ENCODE results near the gene PLEKHA1.
A peak's percentile ranks its signal among the peaks of the same experiment; 100 is the strongest.

PLEKHA1 gene

DNA sequence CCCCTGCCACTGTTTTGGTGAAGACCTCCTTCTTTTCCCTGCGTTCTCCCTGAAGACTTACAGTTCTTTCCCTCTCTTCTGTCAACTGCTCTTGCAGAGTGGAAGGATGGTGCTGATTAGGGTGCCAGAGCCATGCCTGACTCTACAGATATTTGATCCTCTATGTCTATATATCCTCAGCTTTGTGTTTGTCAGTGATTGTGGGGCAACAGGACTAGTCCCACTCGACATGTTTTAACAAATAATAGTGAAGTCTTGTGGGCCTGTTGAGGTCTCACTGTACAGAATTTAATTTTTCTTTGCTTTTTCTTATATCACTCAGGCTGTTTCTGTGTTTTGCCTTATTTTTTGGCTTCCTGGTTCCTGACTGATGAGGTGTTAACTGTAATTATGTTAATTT, 5.0 kb downstream of the PLEKHA1 start:
- DNase-seq, result no peak

DNA sequence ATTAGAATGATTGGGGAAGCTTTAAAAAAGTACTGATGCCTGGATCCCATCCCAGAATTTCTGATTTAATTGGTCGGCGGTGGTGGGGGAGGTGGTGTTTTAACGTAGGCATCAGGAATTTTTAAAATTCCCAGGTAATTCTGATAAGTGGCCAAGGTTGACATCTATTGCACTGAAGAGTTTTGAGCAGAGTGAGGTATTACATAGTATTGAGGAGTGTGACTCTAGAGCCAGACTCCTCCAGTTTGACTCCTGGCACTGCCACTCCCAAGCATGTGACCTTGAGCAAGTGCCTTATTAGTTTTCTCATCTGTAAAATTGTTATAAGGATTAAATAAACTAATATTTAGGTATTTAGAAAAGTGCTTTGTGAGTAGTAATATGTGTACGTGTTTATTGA, 6.2 kb downstream of the PLEKHA1 start:
- DNase-seq, result no peak

DNA sequence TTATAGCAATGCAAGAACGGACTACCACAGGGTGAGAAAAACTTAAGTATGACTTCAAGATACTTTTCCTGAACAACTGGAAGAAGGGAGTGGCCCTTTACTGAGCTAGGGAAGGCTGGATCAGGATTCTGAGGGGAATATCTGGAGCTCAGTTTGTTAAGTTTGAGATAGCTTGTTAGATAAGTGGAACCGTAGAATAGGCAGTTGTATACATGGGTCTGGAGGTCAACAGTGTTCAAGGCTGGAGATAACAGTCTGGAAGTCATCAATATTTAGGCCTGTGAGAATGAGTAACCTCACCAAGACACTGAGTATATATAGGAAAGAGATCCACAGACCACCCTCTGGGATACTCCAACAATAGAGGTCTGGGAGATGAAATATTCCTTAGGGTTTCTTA, 7.2 kb downstream of the PLEKHA1 start:
- no peak for DNase-seq

DNA sequence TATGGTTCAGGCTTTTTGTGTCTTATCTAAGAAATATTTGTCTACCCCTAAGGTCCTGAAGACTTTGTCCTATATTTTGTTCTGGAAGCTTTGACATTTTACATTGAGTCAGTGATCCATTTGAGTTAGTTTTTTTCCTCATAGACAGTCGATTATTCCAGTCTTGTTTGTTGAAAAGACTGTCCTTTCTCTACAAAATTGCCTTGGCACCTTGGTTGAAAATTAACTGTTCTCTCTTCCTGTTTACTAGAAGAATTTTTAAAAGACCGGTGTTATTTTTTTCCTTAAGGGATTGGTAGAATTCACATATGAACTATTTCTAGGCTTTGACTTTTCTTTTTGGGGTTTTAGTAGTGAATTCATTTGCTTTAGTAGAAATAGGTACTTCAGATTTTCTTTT, 12.0 kb downstream of the PLEKHA1 start:
- DNase-seq, result no peak

DNA sequence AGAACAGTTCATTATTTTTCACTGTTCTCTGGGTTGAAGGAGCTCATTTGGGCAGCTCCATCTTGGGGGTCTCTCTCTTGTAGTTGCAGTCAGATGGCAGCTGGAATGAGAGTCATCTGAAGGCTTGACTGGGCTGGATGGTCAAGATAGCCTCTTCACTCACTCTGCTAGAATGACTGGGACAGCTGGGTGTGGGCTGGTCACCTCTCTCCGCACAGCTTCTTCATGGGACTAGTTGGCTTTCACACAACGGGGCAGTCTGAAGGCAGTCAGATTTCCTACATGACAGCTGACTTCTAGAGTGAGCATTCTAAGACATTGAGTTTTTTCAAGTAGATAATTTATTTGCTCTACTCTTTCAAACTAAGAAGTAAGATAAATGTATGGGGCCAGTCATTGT, 13.1 kb downstream of the PLEKHA1 start:
- DNase-seq, result no peak

DNA sequence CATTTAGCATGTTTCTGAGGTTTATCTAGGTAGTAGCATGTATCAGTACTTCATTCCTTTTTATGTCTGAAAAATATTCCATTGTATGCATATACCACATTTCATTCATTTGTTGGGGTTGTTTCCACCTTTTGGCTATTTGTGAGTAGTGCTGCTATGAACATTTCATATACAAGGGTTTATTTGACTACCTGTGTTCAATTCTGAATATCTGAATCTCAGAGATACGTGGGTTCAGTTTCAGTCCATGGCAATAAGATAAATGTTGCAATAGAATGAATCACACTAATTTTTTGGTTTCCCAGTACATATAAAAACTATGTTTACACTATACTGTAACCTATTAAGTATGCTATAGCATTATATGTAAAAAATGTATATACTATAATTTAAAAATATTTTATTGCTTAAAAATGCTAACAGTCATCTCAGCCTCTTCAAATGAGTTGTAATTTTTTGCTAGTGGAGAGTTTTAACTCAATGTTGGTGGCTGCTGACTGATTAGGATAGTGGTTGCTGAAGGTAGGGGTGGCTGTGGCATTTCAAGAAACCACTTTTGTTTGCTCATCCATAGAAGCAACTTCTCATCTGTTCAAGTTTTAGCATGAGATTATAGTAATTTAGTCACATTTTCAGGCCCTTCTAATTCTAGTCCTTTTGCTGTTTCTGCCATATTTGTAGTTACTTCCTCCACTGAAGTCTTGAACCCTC, 13.9 kb downstream of the PLEKHA1 start:
- DNase-seq, result no peak

DNA sequence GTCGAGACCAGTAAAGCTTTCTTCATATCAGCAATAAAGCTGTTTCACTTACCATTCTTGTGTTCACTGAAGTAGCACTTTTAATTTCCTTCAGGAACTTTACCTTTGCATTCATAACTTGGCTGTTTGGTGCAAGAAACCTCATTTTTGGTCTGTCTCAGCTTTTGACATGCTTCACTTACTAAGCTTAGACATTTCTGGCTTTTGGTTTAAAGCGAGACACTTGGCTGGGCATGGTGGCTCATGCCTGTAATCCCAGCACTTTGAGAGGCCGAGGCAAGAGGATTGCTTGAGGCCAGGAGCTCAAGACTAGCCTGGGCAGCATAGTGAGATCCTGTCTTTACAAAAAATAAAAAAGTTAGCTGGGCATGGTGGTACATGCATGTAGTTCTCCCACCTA, 15.8 kb downstream of the PLEKHA1 start:
- DNase-seq, result no peak

DNA sequence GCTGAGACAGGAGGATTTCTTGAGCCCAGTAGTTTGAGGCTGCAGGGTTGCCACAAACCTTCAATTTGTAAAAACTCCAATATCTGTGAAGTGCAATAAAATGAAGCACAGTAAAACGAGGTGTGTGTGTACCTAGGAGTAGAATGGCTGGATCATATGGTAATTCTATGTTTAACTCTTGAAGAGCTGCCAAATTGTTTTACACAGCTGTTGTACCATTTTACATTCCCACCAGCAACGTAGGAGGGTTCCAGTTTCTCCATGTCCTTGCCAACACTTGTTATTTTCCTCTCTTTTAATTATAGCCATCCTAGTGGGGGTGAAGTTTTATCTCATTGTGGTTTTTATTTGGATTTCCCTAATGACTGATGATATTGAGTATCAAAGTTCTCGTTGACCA, 16.2 kb downstream of the PLEKHA1 start:
- no peak for DNase-seq

DNA sequence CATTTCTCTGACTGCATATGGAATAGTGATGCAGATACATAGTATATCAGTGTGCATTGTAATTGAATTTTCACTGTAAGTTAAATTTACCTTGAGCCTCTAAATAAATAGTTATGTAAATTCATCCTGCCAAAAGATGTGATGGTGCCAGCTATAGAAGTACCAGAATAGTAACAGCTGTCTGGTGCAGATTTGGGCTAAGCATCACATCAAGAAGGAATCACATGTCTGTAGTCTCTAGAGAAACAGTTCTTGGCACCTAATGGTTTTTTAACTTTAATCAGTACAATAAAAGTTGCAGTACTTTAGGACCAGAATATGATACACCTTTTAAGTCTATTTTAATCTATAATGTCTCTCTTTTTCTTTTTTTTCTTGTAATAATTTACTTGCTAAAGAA, 17.4 kb downstream of the PLEKHA1 start:
- no peak for DNase-seq

DNA sequence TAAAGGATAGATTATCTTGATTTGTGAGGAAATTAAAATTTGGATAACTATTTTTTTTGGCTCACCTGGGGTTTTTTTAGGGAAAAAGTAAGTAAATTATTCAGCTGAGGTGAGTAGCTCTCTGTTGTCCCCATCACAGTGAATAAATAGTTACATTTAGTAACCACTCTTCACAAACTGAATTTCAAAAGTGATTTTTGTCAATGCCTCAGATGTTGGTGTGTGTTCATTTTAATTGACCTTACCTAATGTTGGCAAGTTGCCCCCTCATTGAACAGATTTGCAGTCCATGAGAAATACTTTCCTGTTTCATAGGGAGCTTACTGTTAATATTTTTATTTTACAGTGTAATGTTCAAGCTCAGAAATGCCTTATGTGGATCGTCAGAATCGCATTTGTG, 18.3 kb downstream of the PLEKHA1 start:
- no peak for DNase-seq

DNA sequence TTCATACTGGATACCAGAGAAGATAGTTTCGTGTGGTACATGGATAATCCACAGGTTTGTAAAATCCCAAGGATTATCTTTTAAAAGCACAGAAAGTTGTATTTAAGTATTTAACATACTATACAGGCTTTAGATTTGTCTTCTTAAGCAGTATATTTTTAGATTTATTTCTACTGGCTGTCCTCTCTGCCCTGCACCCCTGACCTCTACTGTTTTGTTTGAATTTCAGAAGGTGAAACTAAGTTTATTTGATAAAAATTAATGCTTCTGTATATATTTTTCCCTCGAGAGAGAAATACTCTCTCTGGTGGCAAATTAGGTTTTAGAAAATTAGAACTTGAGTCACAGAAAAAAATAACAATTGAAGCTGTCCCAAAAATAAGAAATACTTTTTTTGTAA, 18.8 kb downstream of the PLEKHA1 start:
- DNase-seq, result no peak

DNA sequence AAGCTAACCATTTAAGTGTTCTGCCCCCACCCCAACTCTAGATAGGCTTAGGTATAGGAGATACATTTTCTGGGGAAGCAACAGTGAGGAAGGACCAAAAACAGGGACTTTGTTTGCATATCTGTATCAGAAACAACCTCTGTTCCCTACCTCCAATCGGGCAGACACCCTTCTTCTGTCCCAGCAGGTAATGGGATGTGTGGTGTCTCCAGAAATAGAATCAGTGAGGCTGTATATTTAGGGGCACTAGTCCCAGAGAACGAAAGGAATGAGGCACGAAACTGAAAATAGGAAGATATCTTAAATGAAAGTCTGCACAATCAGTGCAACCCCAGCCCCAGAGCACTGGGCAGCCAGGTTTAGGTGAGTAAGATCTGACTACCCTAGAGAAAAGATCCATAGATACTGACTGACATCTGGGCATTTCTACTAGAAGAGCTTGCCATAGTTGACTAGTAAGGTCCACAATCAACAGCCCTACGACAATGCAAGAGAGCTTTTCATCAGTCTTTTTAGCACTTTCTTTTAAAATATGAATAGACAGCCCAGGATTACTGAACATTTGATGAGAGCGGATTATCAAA, 28.1 kb downstream of the PLEKHA1 start:
- DNase-seq, result no peak

DNA sequence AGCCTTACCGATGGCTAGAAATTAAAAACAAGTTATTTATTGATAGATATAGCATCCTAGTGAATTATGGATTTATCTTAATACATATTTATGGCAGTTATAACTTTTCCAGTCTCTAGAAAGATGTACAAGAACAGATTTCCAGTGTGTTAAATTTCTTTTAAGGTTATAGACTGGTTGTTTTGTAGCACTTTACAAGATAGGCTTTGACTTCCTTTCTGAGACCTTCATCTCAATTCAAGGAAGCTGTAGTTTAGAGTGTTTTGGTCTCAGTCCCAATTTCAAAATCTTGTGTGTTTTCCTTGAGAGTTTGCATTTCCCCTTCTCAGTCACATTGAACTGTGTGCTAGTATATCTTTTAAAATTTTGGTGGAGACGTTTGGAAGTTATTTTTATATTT, 30.1 kb downstream of the PLEKHA1 start:
- DNase-seq, result no peak

DNA sequence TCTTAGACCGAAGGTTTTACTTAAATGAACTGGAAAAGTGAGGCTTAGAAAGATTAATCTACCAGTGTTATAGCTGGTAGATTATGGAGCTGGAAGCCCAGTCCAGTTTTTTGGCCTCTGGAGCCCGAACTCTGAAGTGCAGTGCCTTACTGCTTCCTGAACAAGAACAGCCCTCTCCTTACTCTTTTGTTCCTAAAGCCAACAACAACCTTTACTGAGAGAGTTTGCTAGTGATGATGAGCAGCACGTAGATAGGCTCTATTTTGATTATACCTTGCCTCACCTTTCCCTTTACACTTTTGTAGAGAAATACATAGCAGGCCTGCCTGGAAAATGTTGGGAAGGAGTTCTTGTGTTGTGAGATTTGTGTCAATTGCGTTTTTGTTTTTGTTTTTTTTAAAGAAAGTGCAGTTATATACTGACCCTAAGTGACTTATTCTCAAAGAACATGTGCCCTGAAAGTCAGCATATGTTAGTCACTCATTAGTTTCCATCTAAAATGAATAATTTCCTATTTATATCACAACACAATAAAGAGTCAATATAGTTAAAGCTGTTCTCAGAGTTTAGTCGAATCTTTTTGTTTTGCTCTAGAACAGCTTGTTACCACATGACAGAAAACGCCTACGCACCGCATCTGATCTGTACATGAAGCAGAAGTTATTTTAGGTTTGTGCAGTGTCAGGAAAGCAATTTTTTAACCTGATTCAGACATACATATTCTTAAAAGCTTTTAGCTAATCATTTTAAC, 33.0 kb downstream of the PLEKHA1 start:
- peak; percentile 50 for DNase-seq

DNA sequence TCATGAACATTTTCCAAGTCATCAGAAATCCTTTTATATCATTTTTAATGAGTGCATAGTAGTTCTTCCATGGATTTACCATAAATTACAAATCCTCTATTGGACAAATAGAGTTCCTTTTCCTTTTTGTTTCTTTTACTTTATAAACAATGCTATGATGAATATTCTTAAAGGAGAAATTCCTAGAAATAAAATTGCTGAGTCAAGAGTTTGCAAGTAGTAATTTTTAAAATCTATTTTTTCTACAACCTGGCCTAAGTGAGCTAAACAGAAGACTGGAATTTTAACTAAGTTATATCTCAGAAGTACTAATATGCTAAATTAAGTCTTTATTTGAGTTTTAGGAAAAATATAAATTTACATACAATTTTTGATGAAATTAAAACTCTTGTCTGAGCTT, 38.8 kb downstream of the PLEKHA1 start:
- DNase-seq, result no peak

DNA sequence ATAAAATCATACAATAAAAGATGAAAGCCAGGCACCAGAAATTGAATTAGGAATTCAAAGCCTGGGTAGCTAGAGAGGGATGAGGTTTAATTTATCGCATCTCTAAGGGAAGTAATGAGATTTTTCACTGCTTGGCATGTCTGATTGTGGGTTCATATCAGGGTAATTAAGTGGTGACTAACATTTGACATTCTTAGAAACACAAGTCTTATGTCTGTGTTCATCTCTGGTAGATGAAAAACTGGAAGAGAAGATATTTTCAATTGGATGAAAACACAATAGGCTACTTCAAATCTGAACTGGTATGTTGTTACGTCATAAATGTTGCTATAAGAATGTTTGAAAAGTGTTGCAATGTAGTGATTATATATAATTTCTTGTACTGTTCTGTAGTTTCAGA, 43.2 kb downstream of the PLEKHA1 start:
- DNase-seq, result no peak

DNA sequence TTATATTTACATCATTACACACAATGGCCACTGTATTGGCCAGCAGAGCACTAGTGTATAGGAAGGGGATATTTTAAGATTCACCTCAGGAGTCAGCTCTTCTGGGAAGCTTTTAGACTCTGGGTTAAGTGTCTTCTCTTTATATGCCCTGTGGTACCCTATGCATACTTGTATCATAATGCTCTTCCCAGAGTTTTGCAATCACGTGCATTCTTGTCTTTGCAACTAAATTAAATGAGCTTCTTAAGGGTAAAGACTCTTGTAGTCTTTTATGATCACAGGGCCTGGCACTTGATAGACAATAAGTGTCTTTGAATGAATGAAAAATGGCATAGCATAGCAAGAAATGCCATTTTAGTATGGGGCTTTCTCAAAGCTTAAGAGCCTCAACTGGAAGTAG, 44.5 kb downstream of the PLEKHA1 start:
- no peak for DNase-seq

DNA sequence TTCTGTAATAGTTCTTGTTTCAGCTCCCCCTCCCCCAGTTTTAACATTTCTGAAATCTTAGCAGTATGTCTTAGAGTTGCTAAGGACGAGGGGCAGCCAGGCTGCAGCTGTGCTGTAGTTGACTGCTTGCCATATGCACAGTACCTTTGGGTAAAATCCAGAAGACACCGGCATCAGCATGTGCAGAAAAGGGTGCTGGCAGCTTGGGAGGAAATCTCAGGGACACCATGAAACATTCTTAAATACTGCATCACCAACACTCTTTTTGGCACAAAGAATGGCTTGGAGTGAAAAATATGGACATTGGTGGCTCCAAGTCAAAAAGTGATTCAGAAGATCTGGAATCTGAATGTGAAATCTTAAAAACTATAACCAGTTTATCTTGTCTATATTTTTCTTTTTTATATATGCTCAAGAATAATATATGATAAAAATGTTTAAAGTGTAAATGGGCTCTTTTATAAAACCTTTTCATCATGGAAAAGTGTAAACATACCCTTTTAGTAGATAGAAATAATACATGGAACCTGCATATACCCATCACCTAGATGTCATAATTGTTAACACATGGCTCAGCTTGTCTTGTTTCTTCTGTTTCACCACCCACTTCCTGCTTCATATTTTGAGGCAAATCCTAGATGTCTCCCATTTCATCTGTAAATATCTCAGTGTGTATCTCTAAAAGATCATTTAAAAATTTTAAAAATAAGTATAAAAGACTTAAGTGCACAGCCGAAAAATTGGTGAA, 45.5 kb downstream of the PLEKHA1 start:
- no peak for DNase-seq

DNA sequence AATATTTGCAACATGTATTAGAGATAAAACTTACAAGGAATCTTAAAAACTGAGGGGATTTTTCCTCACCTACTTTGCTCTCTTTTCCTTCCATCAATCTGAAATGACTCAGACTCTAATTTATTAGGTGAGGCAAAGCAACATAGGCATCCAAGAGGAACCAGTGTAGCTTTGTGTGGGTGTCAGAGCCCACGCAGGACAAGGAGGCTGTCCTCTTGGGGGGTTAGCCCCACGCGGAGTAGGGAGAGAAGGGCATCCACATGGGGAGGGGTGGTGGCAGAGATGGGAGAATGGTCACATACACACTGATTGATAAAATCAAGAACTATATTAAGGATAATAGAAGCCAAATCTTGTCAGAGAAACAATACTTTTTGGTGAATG, 46.1 kb downstream of the PLEKHA1 start:
- no peak for DNase-seq

DNA sequence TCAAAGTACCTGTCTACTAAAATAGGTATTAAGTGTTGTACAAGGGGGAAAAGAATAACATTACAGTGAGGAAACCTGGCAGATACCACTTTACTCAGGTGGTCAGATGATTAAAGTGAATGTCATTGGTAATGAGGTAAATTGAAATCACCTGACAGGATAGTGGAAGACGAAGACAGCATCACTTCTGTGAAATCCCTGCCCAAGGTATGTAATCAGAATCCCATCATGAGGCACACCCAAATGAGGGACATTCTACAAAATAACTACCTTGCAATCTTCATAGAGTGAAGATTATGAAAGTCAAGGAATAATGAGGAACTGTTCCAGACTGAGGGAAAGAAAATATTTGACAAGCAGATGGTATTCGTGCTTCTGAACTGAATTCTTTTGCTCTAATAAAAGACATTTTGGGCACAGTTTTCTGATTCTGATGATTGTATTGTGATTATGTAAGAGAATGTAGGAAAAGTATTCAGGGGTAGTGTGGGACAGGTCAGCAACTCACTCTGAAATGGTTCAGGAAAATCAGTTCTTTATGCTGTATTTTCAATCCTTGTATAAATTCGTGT, 46.6 kb downstream of the PLEKHA1 start:
- DNase-seq, result no peak

DNA sequence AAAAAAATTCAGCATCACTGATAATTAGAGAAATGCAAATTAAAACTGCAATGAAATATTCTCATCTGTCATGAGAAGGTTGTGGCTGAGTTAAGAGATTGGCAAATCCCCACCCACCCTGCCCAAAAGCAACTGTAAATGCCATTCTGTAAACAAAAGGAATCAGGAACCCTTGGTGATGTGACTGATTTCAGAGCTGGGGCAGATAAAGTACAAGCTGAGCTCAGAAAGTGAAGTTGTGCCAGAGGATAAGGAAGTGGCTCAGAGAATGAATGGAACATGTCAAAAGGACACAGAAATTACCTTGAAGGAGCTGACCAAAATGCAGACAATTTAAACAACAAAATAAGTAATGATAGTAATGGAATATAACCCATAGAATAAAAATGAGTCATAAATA, 47.2 kb downstream of the PLEKHA1 start:
- no peak for DNase-seq

DNA sequence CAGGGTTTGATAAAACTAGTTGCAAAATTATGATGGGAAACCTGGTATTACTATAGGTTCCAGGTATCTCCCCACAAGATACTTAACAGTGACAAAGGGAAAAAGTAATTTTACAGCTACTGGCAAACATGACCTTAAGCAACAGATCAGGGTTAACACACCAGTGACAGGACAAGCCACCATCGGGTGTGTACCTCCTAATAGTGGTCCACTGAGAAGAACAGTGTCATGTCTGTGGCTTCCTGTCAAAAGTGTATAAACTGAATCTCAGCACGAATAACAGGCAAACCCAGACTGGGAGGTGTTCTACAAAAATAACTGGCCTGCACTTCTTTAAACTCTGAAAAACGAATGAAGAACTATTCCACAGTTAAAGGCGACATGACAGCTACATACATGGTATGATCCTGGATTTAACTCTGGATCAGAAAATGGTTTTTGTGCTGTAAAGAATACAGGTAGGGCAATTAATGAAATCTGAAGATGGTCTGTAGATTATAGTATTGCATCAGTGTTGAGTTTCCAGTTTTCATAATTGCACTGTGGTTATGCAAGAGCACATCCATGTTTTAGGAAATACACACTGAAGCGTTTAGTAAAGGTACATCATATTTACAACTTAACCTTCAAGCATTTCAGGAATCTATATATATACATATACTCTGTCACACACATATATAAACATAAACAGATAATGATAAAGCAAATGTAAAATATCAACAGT, 47.9 kb downstream of the PLEKHA1 start:
- DNase-seq, result peak; percentile 39

DNA sequence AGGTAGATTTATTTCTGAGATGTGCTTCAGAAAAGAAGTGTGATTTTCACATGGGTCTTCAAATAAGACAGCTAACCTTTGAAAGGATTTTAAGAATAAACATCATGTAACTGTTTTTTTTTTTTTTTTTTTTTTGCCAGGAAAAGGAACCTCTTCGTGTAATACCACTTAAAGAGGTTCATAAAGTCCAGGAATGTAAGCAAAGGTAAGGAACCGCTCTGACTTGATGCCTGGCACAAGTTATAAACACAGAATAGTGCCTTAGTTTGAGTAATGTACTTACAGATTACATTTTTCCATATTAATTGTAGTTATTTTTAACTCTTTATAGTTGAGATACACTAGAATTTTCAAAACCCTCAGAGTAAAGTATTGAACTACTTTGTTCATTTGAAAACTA, 49.6 kb downstream of the PLEKHA1 start:
- no peak for DNase-seq

Data from CD4-positive, alpha-beta T cell treated with Interleukin-15 for 1 hour (primary cell).